C4-2B (cell line): Measurements from ENCODE around the gene LRRTM1.

Experiments used
- ZFX ChIP-seq: fragments of 450-650 bp; IDR thresholded peaks from 2 replicates; pipeline ENCODE4 v1.6.1; 2017
- TF ChIP-seq, protein P1 (sequence below): fragments of 450-650 bp; conservative IDR thresholded peaks from 2 replicates; pipeline ENCODE4 v1.5.1; 2017; ENCODE audit warnings: mild to moderate bottlenecking

DNA sequence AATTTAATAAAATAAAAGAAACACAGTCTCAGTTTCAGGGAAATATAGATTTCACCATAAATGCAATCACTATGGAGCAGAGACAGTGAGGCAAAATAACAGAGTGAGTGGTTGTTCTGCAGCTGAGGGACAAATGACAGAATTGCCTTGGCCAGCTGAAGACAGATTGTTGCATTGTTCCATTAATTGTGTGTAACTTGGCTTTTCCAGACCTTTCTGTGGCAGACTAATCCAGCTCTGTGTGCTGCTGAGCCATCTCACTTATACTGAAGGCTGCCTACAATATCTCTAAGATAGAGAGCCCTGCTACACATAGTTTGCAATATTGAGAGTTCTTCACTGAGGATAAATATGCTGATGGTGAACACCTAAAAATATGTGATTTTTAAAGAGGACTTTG is 11.5 kb downstream of the LRRTM1 start:
- TF ChIP-seq, protein P1, sequence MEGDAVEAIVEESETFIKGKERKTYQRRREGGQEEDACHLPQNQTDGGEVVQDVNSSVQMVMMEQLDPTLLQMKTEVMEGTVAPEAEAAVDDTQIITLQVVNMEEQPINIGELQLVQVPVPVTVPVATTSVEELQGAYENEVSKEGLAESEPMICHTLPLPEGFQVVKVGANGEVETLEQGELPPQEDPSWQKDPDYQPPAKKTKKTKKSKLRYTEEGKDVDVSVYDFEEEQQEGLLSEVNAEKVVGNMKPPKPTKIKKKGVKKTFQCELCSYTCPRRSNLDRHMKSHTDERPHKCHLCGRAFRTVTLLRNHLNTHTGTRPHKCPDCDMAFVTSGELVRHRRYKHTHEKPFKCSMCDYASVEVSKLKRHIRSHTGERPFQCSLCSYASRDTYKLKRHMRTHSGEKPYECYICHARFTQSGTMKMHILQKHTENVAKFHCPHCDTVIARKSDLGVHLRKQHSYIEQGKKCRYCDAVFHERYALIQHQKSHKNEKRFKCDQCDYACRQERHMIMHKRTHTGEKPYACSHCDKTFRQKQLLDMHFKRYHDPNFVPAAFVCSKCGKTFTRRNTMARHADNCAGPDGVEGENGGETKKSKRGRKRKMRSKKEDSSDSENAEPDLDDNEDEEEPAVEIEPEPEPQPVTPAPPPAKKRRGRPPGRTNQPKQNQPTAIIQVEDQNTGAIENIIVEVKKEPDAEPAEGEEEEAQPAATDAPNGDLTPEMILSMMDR, result no peak
- no peak for TF ChIP-seq ZFX
